PC-3 (cell line): Measurements from ENCODE around the gene C22orf23. TPM values are rescaled to one million over a fixed set of nuclear protein-coding genes. Genes with fewer than 3 reads are reported as not detected.

ENCODE experiments used
- ATAC-seq: fragments of 200-7000 bp; cut with Tn5 transposase; 2 replicates; pipeline ENCODE4 v1.9.1; 2020; ENCODE audit warnings: mild to moderate bottlenecking, moderate library complexity
- BruUV-seq: library from RNA; stranded (reverse); fragments of 400-500 nt; replicated peaks from 2 replicates; lab custom pipeline; 2021; lab: Mats Ljungman, UMichigan
- CTCF ChIA-PET: fragments of 300-600 bp; sonication (Branson Sonifier 250); formaldehyde crosslinking; loops from one replicate; lab custom pipeline; 2022; ENCODE audit warnings: antibody characterized with exemption; lab: Charles Lee
- POLR2A ChIA-PET: fragments of 300-600 bp; sonication (Branson Sonifier 250); formaldehyde crosslinking; loops from one replicate; lab custom pipeline; 2022; ENCODE audit warnings: antibody characterized with exemption; ENCODE audit not compliant: unreplicated experiment; lab: Charles Lee
- DNase-seq: peaks from one replicate; pipeline ENCODE4 v3.0.0-alpha.2; 2015
- H2AFZ ChIP-seq: fragments of 300-600 bp; sonication (generic); 2 replicates; pipeline ENCODE4 v1.6.0; 2016; ENCODE audit warnings: antibody characterized with exemption, low read length
- H3F3A ChIP-seq: fragments of 300-600 bp; sonication (generic); one replicate; pipeline ENCODE4 v1.6.0; 2017; ENCODE audit warnings: antibody characterized with exemption, low read length, control low read depth, mild to moderate bottlenecking; ENCODE audit not compliant: unreplicated experiment
- H3K27ac ChIP-seq: fragments of 300-600 bp; sonication (generic); 2 replicates; pipeline ENCODE4 v1.5.1; 2016; ENCODE audit warnings: mild to moderate bottlenecking, low read length
- H3K27me3 ChIP-seq: fragments of 300-600 bp; sonication (generic); 2 replicates; pipeline ENCODE4 v1.6.1; 2016; ENCODE audit warnings: low read length, mixed read lengths
- H3K36me3 ChIP-seq: fragments of 300-600 bp; sonication (generic); 2 replicates; pipeline ENCODE4 v1.6.1; 2016; ENCODE audit warnings: low read depth, mixed run types, low read length, mixed read lengths
- H3K4me1 ChIP-seq: fragments of 300-600 bp; sonication (generic); 2 replicates; pipeline ENCODE4 v1.5.1; 2016; ENCODE audit warnings: low read length; ENCODE audit not compliant: insufficient read depth
- H3K4me2 ChIP-seq: fragments of 300-600 bp; sonication (generic); 2 replicates; pipeline ENCODE4 v1.6.0; 2016; ENCODE audit warnings: low read length
- H3K4me3 ChIP-seq: fragments of 300-600 bp; sonication (generic); 2 replicates; pipeline ENCODE4 v1.5.1; 2016; ENCODE audit warnings: mild to moderate bottlenecking, low read length, mixed read lengths
- H3K79me2 ChIP-seq: fragments of 300-600 bp; sonication (generic); 2 replicates; pipeline ENCODE4 v1.6.1; 2017; ENCODE audit warnings: low read length, mixed read lengths
- H3K9ac ChIP-seq: fragments of 300-600 bp; sonication (generic); 2 replicates; pipeline ENCODE4 v1.6.0; 2016; ENCODE audit warnings: mild to moderate bottlenecking, low read length
- H3K9me2 ChIP-seq: fragments of 300-600 bp; sonication (generic); replicated peaks from 2 replicates; pipeline ENCODE4 v1.6.1; 2016; ENCODE audit warnings: mixed run types, low read length, mixed read lengths
- H3K9me3 ChIP-seq: fragments of 300-600 bp; sonication (generic); 2 replicates; pipeline ENCODE4 v1.6.1; 2016; ENCODE audit warnings: low read length, mixed read lengths
- H4K20me1 ChIP-seq: fragments of 300-600 bp; sonication (generic); 2 replicates; pipeline ENCODE4 v1.6.1; 2016; ENCODE audit warnings: low read length, mixed read lengths
- CTCF ChIP-seq: fragments of 300-600 bp; sonication (generic); conservative IDR thresholded peaks from 2 replicates; pipeline ENCODE4 v1.5.1; 2017; ENCODE audit warnings: antibody characterized with exemption, low read depth, mild to moderate bottlenecking, low read length
- EZH2 ChIP-seq: fragments of 300-600 bp; sonication (generic); IDR thresholded peaks from one replicate; pipeline ENCODE4 v1.6.1; 2017; ENCODE audit warnings: antibody characterized with exemption, mild to moderate bottlenecking, low read length; ENCODE audit not compliant: unreplicated experiment
- EZH2phosphoT487 ChIP-seq: fragments of 300-600 bp; sonication (generic); IDR thresholded peaks from 2 replicates; pipeline ENCODE4 v1.6.1; 2018; ENCODE audit warnings: mild to moderate bottlenecking, antibody characterized with exemption, low read length, borderline replicate concordance
- intact Hi-C: fragments of 100-400 bp; cut with micrococcal nuclease; formaldehyde crosslinking; loops from 2 replicates; pipeline ENCODE4 v1.9.0; 2023
- total RNA-seq: library from RNA; depleted of rRNA; stranded (reverse); fragments of >200 nt; gene quantifications from 2 replicates; pipeline ENCODE4 v1.2.3, GENCODE V29; 2014

The C22orf23 gene
- total RNA-seq, 1 experiment from 2014 or later, result 0.69 TPM

- ChIA-PET POLR2A (no interaction called here), CTCF (no interaction called here)
- DNase-seq, result no peak
- no peaks in the 10 kb centered on the region for H3K9me3 ChIP-seq
- intact Hi-C loops, result no loop called here
- H3K27me3 ChIP-seq, result no peaks in the 10 kb centered on the region
- BruUV-seq, result TSS peak; percentile 14
- TF ChIP-seq CTCF (no peak), EZH2phosphoT487 (no peak), EZH2 (no peak)
- ATAC-seq, result no peak
- H3F3A ChIP-seq, result no peaks in the 10 kb centered on the region
- H3K9me2 ChIP-seq, result no peaks in the 10 kb centered on the region
- H3K4me2 ChIP-seq, result no peak overlapping the region
- H3K79me2 ChIP-seq, result no peaks in the 10 kb centered on the region
- no peak overlapping the region for H3K4me3 ChIP-seq
- peaks cover 4% of the 10 kb centered on the region; the same call in 1 of the 2 replicates for H3K36me3 ChIP-seq
- 0 out of 2 replicates have a peak, but pooled peaks cover 4% of the 10 kb centered on the region for H4K20me1 ChIP-seq
- no peak overlapping the region for H3K9ac ChIP-seq
- no peak overlapping the region for H3K27ac ChIP-seq
- H2AFZ ChIP-seq, result no peak overlapping the region
- H3K4me1 ChIP-seq, result peaks cover 12% of the 10 kb centered on the region
Observed at GRCh38 chr22:37940698-37941376, 12.6 kb downstream of the C22orf23 start.

- intact Hi-C loops, result loop anchor here (5.0 kb wide), 1 partner anchor 47 kb away; no protein-coding TSS in a partner anchor
- H3K79me2 ChIP-seq, result no peaks in the 10 kb centered on the region
- H3K27me3 ChIP-seq, result no peaks in the 10 kb centered on the region
- peak overlapping the region; percentile 37 for H3K27ac ChIP-seq
- peaks cover 10% of the 10 kb centered on the region for H3K4me1 ChIP-seq
- no peaks in the 10 kb centered on the region; the same call in 1 of the 2 replicates for H3K36me3 ChIP-seq
- no peak overlapping the region for H3K4me3 ChIP-seq
- BruUV-seq, result no TSS peak
- no peaks in the 10 kb centered on the region for H4K20me1 ChIP-seq
- peak overlapping the region; percentile 41 for H3K4me2 ChIP-seq
- no peak overlapping the region for H3K9ac ChIP-seq
- peak; percentile 97 for ATAC-seq
- DNase-seq, result peak; percentile 93
- no peak overlapping the region for H2AFZ ChIP-seq
- TF ChIP-seq EZH2phosphoT487 (no peak), CTCF (peak; percentile 86)
- no peaks in the 10 kb centered on the region for H3K9me3 ChIP-seq
- ChIA-PET POLR2A (no interaction called here), CTCF (interaction anchor here (0.6 to 1.1 kb wide), 2 partner anchors 27 to 29 kb away, joined by 3 read pairs; partner anchors contain the start of gene MICALL1)
- no peaks in the 10 kb centered on the region for H3K9me2 ChIP-seq
- H3F3A ChIP-seq, result no peaks in the 10 kb centered on the region
Observed at GRCh38 chr22:37933711-37934376, 19.6 kb downstream of the C22orf23 start.
